Fibroblast of upper back skin (primary cell): ENCODE data around the gene ZNF865.
"Not testable (repeated sequence)": the region's sequence is repeated elsewhere in the genome, so short reads cannot be mapped to it uniquely, and the experiment has no call there.

ENCODE experiments used
- DNase-seq: peaks from one replicate; pipeline ENCODE4 v3.0.0-alpha.2; 2013

The ZNF865 gene

GRCh38 chr19:55605637-55606470, at the start of gene ZNF865:
ZNF865 (plus strand) TSS chr19:55605647; CDS start chr19:55613619, 7,972 bp downstream.
- peak; percentile 85 for DNase-seq

GRCh38 chr19:55559684-55560083, 45.8 kb upstream of the ZNF865 start:
- no peak for DNase-seq

DNA sequence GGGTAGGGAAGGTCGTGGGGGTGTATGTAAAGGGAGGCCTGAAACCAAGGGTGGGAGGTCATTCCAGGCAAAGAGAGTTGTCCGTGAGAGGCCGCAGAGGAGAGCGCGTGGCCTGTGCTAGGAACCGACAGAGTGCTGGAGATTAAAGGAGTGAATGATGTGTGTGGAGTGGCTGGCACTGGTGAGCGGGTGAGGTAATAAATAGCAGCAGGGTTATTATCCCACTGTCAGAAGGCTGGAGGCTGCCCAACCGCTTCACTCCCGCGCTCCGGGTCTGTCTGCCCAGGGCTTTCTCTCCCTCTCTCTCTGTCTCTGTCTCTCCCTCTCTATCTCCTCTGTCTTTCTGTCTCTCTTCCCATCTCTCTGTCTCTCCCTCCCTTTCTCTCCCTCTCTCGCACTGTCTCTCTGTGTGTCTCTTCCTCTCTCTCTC, 42.2 kb upstream of the ZNF865 start:
- no peak for DNase-seq

- no peak for DNase-seq
Measured at GRCh38 chr19:55566823-55567222, 38.6 kb upstream of the ZNF865 start.

GRCh38 chr19:55567708-55568328, 37.6 kb upstream of the ZNF865 start:
- DNase-seq, result no peak

DNA sequence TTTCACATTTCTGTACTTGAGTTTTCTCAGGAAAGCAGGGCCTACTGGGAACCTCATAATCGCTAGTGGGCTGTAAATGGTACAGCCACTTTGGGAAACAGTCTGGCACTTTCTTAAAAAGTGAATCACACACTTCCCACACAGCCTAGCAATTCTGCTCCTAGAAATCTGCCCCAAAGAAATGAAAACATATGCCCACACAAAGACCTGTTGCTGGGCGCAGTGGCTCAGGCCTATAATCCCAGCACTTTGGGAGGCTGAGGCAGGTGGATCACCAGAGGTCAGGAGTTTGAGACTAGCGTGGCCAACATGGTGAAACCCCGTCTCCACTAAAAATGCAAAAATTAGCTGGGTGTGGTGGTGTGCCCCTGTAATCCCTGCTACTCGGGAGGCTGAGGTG, 36.0 kb upstream of the ZNF865 start:
- not testable (repeated sequence) for DNase-seq

- DNase-seq, result not testable (repeated sequence)
Measured at GRCh38 chr19:55573929-55574328, 31.5 kb upstream of the ZNF865 start.

- no peak for DNase-seq
Measured at GRCh38 chr19:55576746-55577145, 28.7 kb upstream of the ZNF865 start.

GRCh38 chr19:55578031-55578760, 27.3 kb upstream of the ZNF865 start:
- no peak for DNase-seq

- DNase-seq, result no peak
Measured at GRCh38 chr19:55578761-55579747, 26.4 kb upstream of the ZNF865 start.

DNA sequence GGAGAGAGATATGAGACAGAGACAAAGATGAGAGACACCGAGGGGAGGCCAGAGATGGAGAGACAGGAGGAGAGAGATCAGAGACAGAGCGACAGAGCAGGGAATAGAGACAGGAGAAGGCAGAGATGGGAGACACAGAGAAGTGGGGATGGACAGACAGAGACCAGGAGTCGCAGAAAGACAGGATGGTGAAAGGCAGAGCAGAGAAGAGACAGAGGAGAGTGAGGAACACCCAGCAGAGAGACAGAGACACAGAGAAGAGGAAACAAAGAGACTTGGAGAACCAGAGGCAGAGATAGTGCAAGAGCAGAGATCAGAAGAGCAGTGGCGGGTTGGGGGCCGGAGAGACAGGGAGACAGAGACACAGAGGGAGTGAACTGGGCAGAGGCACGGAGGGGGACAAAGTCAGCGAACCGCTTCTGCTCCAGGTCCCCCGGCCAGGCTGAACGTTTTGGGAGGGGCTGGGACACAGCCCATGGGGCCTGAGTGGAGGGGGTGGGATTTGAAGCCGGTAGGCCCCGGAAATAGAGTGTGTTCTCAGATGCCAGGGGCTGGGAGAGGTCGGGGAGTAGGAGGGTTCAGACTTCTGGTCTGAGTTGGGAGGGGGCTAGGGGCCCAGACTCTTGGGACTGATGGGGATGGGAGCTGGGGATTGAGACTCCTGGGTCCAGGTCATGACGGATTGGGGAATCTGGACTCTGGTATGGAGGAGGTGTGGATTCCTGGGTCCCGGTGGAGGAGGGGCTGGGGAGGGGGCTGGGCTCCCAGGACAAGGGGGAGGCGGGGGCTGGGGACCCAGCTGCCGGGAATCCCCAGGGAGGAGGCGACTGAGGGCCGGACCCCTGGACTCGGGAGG, 25.5 kb upstream of the ZNF865 start:
- DNase-seq, result peak; percentile 39

DNA sequence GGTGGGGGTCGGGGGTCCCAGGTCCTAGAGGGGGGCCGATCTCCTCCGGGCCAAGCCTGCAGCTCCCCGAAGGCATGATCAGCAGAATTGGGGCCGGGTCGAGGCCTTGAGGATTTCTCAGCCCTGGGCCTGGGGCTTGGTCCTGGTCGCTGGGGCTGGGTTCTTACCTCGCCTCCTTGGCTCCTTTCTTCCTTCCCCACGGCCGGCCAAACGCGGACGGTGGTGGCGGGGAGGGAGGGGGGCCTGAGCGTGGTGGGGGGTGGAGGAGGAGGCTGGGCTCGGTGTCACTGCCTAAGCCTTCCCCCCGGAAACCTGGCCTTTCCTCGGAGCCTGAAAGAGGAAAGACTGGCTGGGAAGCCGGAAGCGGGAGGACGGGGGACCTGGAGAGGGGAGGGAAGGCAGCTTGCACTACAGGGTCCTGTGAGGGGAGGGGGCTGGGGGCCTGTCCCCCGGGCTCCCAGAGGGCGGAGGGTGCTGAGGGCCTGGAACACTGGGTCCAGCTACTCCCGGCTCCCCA, 24.8 kb upstream of the ZNF865 start, which contains the start of gene ZNF579:
TSS of gene ZNF579 (minus strand) at position 221 of the 517 bp plus-strand sequence. CDS start 1,209 bp downstream, outside the sequence.
- DNase-seq, result peak; percentile 88

DNA sequence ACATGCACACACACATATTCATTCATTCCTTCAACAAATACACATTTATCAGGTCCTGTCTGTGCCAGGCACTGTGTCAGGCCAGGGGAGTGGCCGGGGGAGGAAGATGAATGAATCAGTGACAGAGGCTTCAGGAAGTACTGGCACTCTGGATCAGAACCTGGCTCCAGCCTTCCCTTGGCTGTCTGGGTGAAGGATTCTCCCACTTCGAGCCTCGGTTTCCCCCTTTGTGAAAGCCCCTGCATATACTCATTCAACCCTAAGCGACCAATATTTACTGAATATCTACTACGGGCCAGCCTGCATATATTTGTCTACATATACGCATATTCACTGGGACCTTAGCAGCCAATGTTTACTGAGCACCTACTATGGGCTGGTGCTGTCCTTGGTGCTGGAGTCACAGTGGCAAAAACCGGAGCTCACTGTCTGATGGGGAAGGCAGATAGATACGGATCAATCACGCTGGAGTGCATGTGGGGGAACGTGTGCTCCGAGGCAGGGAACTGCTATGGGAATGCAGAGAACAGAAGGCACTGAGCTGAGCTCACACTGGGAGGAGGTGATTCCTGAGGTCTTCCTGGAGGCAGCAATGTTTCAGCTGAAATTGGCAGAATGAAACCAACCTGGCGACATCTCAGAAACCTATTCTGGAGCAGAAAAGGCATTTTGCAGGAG, 24.2 kb upstream of the ZNF865 start:
- DNase-seq, result no peak

DNA sequence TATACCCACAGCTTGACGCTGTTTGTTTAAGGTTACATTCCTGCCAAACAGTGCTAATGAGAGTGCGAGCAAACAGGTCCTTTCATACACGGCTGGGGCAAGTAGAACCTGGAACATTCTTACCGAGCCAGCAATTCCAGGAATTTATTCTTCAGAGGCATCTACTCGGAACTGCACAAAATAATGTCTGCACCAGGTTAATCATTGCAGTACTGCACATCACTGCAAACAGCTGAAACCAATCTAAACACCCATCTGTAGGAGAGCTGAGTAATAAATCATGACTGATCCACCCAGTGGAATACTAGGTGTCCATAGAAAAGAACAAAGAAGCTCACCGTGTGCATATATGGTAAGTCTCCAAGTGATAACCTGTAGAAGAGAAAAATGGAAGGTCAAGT, 23.6 kb upstream of the ZNF865 start:
- DNase-seq, result peak; percentile 49

GRCh38 chr19:55582284-55582683, 23.2 kb upstream of the ZNF865 start:
- DNase-seq, result not testable (repeated sequence)

GRCh38 chr19:55583897-55584296, 21.6 kb upstream of the ZNF865 start:
- DNase-seq, result not testable (repeated sequence)

DNA sequence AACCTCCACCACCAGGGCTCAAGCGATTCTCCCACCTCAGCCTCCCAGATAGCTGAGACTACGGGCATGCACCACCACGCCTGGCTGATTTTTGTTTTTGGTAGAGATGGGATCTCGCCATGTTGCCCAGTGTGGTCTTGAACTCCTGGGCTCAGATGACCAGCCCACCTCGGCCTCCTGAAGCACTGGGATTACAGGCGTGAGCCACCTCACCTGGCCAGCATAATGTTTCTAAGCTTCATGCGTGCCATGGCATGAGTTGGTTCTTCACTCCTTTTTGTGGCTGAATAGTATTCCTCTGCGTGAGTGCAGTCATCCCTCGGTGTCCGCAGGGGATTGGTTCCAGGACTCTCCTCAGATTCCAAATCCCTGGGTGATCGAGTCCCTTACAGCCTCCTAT, 20.6 kb upstream of the ZNF865 start:
- DNase-seq, result no peak

DNA sequence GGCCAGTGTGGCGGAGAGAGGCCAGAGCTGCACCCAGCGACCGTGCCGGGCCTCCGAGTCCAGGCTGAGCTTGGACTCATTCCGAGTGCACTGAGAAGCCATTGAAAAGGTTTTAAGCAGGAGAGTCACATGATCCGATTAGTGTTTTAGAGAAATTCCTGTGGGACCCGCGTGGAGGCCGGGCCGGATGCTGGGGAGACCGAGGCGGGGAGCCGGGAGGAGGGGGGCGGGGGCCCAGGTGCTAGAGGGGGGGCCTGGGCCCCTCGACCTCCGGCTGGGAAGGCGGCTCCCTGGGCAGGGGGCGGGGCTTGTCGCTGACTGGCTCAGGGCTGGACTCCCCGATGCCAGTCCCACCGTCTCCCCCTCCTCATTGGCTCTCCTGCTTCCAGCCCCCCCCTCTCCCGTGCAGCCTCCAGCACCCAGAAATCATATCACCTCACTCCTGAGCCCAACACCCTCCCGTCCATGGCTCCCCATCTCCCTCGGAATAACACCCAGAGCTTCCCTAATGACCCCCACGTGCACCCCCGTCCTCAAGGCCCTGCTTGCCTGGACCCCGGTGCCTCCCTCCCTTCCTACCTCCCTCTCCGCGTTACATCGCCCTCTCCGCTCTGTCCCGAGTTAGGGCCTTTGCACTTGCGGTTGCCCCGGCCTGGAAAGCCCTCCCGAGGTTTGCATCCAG, 19.6 kb upstream of the ZNF865 start:
- peak; percentile 91 for DNase-seq

GRCh38 chr19:55586976-55587668, 18.3 kb upstream of the ZNF865 start:
- peak; percentile 90 for DNase-seq
